Stimulated activated CD4-positive, alpha-beta T cell treated with anti-CD3 and anti-CD28 coated beads, Interleukin-15, amount 100 ng/mL, for 1 hour (primary cell): ENCODE results near the gene ILK.

Experiments used
- DNase-seq, 2 donors: peaks; one replicate each; pipeline ENCODE4 v3.0.0-alpha.2; 2020; ENCODE audit warnings: low read depth in 1 of 2, low spot score in 1 of 2

The ILK gene

DNA sequence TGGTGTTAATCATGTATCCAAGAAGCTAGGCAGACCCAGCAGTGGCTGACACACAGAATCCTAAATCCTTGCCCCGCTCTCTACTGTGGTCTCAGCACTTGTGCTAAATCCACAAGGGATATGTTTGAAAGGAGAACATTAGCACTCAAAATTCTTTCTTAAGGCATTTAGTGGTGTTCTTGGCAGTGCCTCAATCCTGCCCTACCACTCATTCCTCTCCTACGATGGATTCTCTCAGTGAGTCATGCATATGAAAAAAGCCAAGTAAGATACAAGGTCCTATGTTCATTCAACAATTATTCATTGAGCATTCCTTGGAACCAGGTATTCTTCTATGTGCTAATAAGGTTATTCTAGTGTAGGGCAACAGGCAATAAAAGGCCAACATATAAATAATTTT is 31.4 kb upstream of the ILK start:
- no peak for DNase-seq

DNA sequence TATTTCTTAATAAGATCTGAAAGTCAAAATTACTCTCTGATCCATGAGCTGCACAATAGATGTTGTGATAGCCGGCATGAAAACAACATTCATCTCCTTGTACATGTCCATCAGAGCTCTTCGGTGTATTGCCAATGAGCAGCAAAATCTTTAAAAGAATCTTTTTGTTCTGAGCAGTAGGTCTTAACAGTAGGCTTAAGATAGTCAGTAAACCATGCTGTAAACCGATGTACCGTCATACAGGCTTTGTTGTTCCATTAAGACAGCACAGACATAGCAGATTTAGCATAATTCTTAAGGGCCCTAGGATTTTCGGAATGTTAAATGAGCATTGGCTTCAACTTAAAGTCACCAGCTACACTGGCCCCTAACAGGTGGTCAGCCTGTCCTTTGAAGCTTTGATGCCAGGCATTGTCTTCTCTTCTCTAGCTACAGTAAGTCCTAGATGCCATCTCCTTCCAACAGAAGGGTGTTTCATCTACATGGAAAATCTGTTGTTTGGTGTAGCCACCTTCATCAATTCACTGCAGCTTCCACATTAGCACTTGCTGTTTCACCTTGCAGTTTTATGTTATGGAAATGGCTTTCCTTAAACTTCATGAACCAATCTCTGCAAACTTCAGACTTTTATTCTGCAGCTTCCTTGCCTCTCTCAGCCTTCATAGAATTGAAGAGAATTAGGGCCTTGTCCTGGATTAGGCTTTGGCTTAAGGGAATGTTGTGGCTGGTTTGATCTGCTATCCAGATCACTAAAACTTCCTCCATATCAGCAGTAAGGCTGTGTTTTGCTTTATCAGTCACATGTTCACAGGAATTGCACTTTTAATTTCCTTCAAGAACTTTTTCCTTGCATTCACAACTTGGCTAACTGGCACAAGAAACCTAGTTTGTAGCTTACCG is 28.5 kb upstream of the ILK start:
- DNase-seq = no peak

DNA sequence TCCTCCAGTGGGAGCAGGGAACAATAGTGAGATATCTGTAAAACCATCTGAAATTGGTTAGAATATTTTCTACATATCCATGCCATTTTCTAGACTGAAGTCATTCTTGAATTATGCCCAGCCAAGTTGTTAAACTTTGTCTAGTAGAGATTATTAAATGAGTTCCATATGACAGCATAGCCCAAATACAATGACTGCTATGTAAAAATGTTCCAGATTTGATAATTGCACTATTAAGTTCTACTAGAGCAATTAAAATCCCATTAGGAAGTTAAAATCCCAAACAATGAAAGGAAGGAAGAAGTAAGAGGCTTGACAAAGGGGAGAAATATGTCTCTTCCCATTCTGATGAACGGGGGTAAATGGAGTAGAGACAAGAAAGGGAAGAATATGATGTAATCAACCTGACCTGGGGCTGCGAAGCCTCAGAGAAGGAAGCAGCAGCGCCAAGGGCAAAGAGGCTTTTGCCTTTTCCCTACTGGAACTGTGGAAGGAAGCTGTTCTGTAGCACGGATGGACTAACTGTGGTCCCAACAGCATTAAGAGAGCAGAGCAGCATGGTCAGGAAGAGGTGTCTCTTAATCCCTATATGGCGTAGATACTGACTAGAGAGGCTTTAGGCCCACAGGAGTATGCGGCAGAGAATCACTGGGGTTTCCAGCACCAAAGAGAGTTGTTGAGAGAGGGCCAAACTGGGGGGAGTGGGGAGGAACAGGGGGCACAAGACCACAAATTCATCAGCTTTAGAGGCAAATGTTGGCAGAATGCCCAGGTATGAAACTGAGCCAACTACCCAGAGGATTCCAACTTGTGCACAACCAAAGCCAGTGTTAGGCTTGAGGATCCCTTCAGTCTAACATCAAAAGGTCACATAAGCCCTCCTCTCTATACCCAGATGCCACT is 26.9 kb upstream of the ILK start:
- no peak for DNase-seq

DNA sequence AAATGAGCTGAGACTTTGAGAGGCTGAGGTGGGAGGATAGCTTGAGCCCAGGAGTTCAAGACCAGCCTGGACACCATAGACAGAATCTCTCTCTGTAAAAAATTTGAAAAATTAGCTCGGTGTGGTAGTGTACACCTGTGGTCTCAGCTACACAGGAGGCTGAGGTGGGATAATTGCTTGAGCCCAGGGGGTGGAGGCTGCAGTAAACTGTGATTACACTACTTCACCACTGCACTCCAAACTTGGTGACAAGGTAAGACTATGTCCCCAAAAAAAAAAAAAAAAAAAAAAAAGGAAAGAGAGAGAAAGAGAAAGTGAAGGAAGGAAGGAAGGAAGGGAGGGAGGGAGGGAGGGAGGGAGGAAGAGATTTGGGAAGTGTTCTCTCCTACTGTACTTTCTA is 25.4 kb upstream of the ILK start:
- no peak for DNase-seq

DNA sequence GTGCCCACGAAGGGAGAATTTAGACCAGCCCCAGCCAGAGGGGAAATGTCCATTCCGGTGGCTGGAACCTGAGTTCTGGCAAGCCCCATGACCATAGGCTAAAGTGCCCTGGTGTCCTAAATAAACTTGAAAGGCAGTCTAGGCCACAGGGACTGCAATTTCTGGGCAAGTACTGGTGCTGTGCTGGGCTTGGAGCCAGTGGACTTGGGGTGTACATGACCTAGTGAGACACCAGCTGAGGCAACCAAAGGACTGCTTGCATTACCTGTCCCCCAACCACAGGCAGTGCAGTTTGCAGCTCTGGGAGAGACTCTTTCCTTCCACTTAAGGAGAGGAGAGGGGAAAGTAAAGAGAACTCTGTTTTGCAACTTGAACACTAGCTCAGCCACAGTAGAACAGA is 23.9 kb upstream of the ILK start:
- DNase-seq = no peak

DNA sequence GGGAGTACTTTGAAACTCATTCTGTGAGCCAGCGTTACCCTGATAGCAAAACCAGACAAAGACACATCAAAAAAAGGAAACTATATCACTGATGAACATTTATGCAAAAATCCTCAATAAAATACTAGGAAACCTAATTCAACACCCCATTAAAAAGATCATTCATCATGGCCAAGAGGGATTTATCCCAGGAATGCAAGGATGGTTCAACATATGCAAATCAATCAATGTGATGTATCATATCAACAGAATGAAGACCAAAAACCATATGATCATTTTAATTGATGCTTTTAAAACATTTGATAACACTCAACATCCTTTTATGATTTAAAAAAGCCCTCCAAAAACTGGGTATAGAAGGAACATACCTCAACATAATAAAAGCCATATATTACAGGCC is 20.0 kb upstream of the ILK start:
- DNase-seq = no peak

DNA sequence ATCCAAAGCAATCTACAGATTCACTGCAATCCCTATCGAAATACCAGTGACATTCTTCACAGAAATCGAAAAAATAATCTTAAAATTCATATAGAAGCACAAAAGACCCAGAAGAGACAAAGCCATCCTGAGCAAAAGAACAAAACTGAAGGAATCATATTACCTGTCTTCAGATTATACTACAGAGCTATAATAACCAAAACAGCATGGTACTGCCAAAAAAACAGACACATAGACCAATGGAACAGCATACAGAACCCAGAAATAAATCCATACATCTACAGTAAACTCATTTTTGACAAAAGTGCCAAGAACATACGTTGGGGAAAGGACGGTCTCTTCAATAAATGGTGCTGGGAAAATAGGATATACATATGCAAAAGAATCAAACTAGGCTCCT is 19.0 kb upstream of the ILK start:
- DNase-seq = no peak

DNA sequence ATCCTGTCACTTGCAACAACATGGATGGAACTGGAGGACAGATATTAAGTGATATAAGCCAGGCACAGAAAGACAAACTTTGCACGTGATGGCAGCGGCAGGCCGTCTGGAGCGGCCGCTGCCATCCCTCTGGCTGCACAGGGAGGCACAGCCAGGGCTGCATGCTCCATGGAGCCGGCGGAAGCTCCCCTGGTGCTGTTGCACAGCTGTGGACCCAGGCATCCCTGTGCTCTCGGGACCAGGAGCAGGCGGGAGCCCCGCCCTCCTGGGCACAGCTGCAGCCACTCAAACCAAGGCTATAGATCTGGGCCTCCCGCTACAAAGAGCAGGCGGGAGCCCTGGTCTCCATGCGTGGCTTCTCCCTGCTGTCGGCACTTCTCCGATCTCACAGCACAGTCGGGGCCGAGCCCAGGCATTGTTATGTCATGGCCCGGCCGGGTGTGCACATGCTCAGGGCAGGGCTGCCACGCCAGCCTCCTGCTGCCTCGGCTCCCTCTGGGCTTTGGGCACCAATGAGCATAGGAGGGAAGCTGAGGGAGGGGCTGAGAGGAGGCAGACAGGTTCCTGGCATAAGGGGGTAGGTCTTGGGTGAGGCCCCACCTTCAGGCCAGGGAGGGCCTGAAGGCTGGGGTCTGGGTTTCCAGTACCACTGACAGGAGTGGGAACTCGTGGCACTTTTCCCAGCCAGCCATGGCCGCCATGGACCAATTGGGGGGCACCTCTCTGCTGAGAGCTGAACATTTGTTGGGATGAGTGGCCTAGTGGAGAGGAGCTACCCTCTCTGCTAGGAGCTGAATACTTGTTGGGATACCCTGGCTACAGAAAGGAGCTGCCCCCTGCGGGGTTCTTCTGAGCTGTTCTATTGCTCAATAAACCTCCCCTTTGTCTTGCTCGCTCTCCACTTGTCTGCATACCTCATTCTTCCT is 16.9 kb upstream of the ILK start:
- no peak for DNase-seq

DNA sequence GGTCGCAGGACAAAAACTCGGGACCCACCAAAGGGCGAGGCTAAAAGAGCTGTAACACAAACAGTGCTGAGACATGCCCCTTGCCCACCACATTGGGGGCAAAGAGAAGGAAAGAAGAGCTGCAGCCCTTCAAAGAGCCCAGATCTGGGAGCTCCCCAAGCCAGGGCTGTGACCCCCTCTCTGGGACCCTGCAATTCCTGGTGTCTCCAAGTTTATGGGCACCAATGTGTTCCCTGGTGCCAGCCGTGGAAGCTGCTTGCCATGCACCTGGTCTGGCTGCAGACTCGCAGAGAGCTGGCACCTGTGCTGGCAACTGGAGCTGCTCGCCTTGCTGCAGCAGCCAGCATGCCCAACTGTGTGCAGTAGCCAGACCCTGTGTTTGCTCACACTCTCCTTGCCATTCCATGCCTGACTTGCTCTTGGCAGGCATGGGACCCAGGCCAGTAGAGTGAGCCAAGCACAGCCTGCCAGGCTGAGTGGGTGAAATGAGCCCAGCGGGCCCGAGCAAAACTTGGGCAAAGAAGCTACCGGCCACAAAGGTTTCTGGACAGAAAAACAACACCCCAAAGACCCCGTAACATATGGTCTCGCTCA is 16.1 kb upstream of the ILK start:
- DNase-seq = no peak

DNA sequence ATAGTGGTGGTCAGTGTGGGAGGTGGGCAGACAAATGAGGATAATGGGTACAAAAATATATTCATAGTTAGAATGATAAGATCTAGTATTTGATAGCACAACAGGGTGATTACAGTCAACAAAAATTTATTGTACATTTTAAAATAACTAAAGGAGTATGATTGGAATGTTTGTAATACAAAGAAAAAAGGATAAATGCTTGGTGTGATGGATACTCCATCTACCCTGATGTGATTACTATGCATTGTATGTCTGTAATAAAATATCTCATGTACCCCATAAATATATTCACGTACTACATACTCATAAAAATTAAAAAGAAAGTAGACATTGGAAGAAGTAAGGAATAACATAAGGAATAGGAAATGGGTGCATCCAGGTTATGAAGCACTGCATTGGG is 15.6 kb upstream of the ILK start:
- DNase-seq = no peak

DNA sequence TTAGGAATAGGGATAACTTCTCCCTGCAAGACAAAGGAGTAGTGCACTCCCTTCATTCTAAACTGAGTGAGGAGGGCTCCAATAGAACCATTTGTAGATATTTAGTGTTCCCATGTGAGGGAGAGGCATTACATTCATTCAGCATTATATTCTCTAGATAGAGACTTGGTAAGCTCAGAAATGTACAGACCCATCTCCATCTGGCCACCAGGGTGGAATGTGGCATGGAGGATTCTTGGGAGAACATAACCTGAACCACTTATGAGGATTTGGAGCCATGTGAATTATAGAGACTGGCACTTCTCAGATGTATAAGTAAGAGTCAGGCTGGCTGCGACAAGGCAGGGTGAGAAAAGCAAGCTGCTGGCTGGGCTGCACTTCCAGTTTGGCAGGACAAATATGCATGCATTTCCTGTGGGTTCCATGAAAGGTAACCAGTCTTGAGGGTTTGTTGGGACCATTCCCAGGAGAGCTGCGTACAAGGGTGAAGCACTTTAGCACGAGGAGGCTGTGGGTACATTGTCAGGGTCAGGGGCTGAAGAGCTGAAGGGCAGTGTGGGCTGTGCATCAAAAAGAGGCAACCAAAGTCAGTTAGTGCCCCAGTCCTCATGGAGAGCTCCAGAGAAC is 9.3 kb upstream of the ILK start:
- no peak for DNase-seq

DNA sequence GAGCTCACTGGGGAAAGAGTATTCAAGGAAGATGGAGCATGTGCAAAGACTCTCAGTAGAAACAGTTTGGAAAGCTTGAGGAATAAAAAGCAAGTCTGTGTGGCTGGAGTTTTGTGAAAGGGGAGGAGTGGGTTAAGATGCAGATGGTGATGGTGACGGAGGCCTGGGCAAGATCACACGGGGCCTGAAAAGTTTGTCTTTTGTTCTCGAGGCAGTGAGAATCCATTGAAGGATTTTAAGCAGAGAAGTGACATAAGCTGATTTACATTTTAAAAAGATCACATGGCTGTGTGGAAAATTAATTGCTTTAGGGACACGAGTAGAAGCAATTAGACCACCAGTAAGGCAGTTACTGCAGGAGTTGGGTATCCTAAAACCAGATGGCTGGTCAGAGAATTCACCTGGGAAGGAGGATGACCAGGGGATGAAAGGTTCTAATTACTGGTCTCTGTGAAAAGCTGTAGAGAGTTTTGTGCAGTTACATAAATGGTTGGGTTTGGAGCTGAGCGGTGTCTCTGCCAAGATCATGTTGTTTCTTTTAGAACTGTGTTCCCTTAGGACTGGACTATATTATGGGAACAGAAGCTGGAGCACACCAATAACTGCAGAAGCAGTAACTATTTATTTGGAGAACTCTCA is 7.2 kb upstream of the ILK start:
- no peak for DNase-seq

DNA sequence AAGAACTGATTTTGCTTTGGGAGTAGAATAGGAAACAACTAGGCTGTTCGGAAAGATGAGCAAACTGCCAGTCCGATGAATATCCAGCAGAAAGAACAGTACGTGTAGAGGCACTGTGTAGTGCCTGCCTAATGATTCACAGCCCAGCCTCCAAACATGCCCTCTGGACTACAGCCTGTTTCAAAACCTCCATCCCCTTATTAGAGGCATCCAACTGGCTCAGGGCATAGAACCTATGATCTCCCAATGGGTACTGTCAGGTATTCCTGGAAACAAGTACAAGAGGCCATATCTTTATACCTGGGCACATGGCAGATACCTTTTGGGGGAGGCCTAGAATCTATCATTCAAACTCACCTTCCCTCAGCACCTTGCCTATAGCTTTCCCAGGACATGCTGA is 5.0 kb upstream of the ILK start:
- no peak for DNase-seq

DNA sequence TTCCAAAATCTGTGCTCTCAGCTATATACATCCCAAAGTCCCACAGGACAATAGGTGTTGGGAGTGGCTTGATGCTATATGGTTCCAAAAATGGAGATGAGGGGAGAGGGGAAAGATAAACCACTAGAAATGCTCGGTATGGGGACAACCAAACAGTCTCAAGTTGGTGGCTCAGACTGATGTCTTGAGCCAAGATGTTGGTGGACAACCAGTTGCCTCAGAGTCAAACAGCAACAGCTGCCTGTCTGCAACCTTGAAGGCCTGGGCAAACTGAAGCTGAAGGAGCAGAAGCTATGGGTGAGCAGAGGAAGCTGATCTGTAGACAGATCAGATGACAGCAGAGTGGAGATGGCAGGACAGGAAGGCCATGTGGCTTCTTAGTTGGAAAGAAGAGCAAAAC is 4.1 kb upstream of the ILK start:
- DNase-seq = no peak

DNA sequence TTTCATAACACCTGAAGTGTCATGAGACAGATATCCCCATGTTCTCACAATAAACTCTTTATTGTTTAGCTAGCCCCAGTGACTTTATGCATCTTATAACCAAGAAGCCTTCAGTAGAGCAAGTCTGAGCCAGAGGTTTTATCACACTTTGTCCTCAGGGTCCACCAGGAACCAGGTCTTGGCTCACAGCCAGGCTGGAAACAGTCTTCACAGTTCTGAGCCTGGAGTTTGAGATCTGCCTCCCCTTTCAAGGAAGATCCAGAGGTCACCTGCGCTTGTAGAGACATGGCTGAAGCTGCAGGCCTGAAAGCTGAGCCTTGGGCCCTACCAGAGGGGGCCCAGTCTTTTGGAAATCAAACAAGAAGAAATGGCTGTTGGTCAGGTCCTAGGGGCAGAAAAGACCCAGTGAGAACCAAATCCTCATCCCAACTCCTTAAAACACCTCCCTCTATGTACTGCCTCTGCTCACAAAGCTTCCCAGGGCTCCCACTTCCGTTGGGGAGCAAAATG is 3.6 kb upstream of the ILK start:
- no peak for DNase-seq

DNA sequence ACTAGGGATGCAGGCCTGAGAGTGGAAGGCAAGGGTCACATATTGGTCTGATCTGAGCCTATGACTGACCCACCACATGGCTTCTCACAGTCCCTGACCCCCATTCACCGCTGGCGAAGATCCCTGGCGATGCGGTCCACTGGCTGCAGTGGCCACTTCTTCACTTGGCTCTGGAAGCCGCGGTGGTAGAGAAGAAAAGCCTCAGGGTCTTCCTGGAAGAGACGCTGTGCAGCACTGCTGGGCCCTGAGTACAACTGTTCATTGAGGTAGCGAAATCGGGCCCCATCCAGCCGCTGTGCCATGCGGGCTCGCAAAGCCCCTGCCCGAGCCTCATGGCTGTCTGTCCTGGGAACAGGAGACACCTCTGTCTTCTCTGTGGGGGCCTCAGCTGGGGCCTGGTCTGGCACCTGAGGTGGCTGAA is 2.5 kb upstream of the ILK start:
- DNase-seq = no peak

DNA sequence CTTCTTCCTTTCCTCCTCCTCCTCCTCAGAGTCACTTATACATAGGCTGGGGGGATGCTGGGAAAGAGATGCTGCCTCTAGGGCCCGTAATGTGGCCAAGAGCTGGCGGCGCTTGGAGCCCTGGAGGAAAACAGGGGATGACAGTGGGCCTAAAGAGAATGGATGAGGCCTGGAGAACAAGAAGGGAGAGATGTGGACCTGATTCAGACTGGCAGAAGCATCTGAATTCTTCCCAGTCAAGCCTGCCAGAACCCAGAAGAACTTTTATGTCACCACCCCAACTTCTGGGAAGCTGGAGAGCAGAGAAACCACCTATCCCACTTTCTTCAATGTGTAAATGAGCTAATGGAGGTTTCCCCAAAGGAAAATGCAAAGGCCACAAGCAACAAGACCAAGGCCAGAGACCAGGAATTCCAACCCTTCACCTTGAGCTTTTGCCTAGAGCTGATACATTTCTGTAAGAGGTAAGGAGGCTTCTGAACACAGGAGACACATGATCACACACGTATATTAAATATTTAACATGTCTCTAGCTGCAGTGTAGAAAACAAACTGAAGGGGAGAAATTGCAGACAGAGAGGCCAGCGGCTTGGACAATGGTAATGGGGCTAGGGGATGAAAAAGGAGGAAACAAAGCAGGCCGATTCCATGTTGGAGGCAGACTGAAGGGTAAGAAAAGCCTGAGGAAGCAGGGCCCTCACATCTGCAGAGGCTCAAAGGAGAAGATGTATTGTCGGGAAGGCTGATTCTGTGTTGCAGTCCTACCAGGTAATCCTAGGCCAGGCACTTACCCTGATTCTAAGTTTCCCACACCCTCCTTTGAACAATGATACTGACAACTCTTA is 1.3 kb upstream of the ILK start:
- DNase-seq = no peak

DNA sequence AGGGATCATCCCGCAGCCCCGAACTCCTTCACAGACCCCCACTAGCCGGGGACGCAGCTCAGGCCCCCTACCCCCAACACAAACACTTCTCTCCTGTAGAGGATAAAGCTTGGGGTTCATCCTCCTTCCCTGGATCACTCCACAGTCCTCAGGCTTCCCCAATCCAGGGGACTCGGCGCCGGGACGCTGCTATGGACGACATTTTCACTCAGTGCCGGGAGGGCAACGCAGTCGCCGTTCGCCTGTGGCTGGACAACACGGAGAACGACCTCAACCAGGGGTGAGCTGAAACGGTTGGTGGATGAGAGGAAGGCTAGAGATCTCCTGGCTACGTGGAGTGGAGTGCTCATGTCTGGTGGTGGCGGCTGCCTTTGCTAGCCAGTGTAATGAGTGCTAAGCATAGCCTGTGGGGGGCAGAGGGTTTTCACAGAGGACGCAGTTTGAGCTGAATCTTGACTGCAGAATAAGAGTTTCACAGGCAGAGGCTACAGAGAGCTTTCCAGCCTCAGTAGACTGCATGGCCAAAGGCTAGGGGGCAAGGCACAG is 580 bp downstream of the ILK start:
- DNase-seq = peak in 1 of 2 donors; percentile 32
